Parathyroid adenoma (tissue), 2 donors: Measurements from ENCODE around the gene PPIL1.
A peak's percentile ranks its signal among the peaks of the same experiment; 100 is the strongest.

ENCODE experiments used
- H2AFZ ChIP-seq: fragments of 300-600 bp; sonication (generic); one replicate; pipeline ENCODE4 v1.7.0; 2017; ENCODE audit warnings: antibody characterized with exemption, mild to moderate bottlenecking
- H3K27ac ChIP-seq: fragments of 300-600 bp; sonication (generic); one replicate; pipeline ENCODE4 v1.7.0; 2017
- H3K27me3 ChIP-seq: fragments of 300-600 bp; sonication (generic); one replicate; pipeline ENCODE4 v1.7.0; 2017; ENCODE audit warnings: low read length; ENCODE audit not compliant: control insufficient read depth, insufficient read depth
- H3K36me3 ChIP-seq: fragments of 300-600 bp; sonication (generic); one replicate; pipeline ENCODE4 v1.7.0; 2017; ENCODE audit warnings: low read length; ENCODE audit not compliant: control insufficient read depth, insufficient read depth
- H3K4me1 ChIP-seq: fragments of 300-600 bp; sonication (generic); one replicate; pipeline ENCODE4 v1.7.0; 2017; ENCODE audit warnings: control low read depth
- H3K4me2 ChIP-seq: fragments of 300-600 bp; sonication (generic); one replicate; pipeline ENCODE4 v1.7.0; 2017; ENCODE audit warnings: low read length
- H3K4me3 ChIP-seq: fragments of 300-600 bp; sonication (generic); one replicate; pipeline ENCODE4 v1.7.0; 2017; ENCODE audit warnings: low read depth, low read length
- H3K79me2 ChIP-seq: fragments of 300-600 bp; sonication (generic); one replicate; pipeline ENCODE4 v1.7.0; 2017; ENCODE audit warnings: control low read depth
- H3K9ac ChIP-seq: fragments of 300-600 bp; sonication (generic); one replicate; pipeline ENCODE4 v1.7.0; 2017; ENCODE audit warnings: mild to moderate bottlenecking
- H3K9me3 ChIP-seq: fragments of 300-600 bp; sonication (generic); one replicate; pipeline ENCODE4 v1.7.0; 2017; ENCODE audit warnings: low read length; ENCODE audit not compliant: control insufficient read depth
- TF ChIP-seq, protein P1 (sequence below): fragments of 300-600 bp; sonication (generic); IDR thresholded peaks from one replicate; pipeline ENCODE4 v1.7.0; 2017; ENCODE audit warnings: antibody characterized with exemption, mild to moderate bottlenecking
- donor health status: primary hyperparathyroidism.

The PPIL1 gene

GRCh38 chr6:36885461-36886401 lies 11.1 kb upstream of the PPIL1 start, which contains the start of gene C6orf89:
Gene C6orf89, plus strand, starts transcription at chr6:36885952. Its CDS starts 13,493 bp downstream, at chr6:36899445.
- peaks cover 3% of the 10 kb centered on the region for H3K4me1 ChIP-seq
- peak within 1 kb of the TSS; percentile 100 for H2AFZ ChIP-seq
- peak within 1 kb of the TSS; percentile 68 for H3K4me3 ChIP-seq
- peaks cover 13% of the 10 kb centered on the region for H3K79me2 ChIP-seq
- no peaks in the 10 kb centered on the region for H3K9me3 ChIP-seq
- H3K4me2 ChIP-seq, result peak within 1 kb of the TSS; percentile 77
- H3K36me3 ChIP-seq, result no peaks in the 10 kb centered on the region
- peak within 1 kb of the TSS; percentile 92 for H3K27ac ChIP-seq
- TF ChIP-seq, protein P1, sequence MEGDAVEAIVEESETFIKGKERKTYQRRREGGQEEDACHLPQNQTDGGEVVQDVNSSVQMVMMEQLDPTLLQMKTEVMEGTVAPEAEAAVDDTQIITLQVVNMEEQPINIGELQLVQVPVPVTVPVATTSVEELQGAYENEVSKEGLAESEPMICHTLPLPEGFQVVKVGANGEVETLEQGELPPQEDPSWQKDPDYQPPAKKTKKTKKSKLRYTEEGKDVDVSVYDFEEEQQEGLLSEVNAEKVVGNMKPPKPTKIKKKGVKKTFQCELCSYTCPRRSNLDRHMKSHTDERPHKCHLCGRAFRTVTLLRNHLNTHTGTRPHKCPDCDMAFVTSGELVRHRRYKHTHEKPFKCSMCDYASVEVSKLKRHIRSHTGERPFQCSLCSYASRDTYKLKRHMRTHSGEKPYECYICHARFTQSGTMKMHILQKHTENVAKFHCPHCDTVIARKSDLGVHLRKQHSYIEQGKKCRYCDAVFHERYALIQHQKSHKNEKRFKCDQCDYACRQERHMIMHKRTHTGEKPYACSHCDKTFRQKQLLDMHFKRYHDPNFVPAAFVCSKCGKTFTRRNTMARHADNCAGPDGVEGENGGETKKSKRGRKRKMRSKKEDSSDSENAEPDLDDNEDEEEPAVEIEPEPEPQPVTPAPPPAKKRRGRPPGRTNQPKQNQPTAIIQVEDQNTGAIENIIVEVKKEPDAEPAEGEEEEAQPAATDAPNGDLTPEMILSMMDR, result peak; percentile 95
- H3K27me3 ChIP-seq, result no peaks in the 10 kb centered on the region
- peak within 1 kb of the TSS; percentile 21 for H3K9ac ChIP-seq

DNA sequence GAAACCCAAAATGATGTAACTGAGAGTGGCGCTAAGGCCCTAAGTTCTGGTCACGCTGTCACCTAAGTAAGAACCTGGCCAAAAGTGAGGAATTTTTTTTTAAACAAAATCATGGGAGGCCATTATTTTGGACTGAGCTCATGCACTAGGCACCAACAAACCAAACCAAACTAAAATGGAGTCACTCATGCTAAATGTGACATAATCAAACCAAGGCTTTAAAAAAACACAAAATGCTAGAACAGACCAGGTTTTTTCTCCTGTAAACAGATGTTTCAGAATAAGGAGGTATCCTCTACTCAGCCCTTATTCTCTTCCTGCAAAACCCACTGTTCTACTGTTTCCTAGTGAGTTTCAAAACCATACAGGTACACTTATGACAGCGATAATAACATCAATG lies 10.0 kb upstream of the PPIL1 start:
- no peak overlapping the region for H3K4me2 ChIP-seq
- TF ChIP-seq, protein P1, result no peak
- H3K27me3 ChIP-seq, result no peaks in the 10 kb centered on the region
- no peak overlapping the region for H3K4me3 ChIP-seq
- peak overlapping the region; percentile 100 for H2AFZ ChIP-seq
- H3K27ac ChIP-seq, result no peak overlapping the region
- no peak overlapping the region for H3K9ac ChIP-seq
- peaks cover 13% of the 10 kb centered on the region for H3K79me2 ChIP-seq
- peaks cover 3% of the 10 kb centered on the region for H3K4me1 ChIP-seq
- no peaks in the 10 kb centered on the region for H3K36me3 ChIP-seq
- no peaks in the 10 kb centered on the region for H3K9me3 ChIP-seq

- Histone ChIP-seq H3K36me3 (no peaks in the 10 kb centered on the region), H3K4me1 (peaks cover 5% of the 10 kb centered on the region), H3K9me3 (no peaks in the 10 kb centered on the region), H3K4me3 (peak overlapping the region; percentile 99), H2AFZ (peak overlapping the region; percentile 97), H3K4me2 (peak overlapping the region; percentile 57), H3K9ac (no peak overlapping the region), H3K27me3 (no peaks in the 10 kb centered on the region), H3K79me2 (no peaks in the 10 kb centered on the region), H3K27ac (peak overlapping the region; percentile 94)
- TF ChIP-seq, protein P1, result no peak
Measured at GRCh38 chr6:36875250-36875633, 639 bp upstream of the PPIL1 start.

DNA sequence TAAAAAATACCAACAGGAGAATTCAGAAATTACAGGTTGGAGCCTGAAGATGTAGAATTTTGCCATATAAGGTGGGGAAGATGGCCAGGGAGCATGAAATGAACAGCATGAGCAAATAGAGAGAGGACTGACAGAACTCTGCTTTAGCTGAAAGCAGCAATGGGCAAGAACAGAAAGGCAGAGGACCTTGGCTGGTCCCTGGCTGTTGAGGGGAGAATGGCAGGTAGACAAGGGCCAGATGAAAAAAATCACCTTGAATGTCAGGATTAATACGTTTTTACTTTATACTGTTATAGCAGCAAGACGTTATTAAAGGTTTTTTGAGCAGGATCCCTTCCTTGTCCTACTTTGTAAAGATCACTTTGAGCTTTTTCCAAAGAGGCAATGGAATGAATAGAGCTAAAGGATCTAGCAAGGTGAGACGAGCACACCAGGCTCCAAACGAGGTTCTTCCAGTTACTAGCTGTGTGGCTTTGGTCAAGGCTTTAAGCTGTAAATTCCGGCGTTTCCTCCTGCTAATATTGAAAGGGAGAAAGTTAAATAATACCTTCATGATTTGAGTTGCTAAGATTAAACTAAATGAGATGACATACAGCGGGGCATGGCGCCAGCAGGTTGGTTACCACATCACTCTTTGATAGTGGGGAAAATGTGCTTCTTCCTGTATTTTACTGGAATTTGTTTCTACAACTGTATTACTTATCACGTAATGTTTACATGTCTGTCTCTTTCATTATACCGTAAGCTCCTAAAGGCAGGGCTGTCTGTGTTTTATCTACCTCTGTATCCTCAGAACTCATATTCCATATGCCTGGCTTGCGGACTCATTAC lies 776 bp downstream of the PPIL1 start:
- TF ChIP-seq, protein P1, result no peak
- peak overlapping the region; percentile 94 for H3K27ac ChIP-seq
- H3K4me2 ChIP-seq, result peak overlapping the region; percentile 57
- no peaks in the 10 kb centered on the region for H3K36me3 ChIP-seq
- no peaks in the 10 kb centered on the region for H3K27me3 ChIP-seq
- no peaks in the 10 kb centered on the region for H3K79me2 ChIP-seq
- H3K9me3 ChIP-seq, result no peaks in the 10 kb centered on the region
- H2AFZ ChIP-seq, result peak overlapping the region; percentile 97
- H3K4me3 ChIP-seq, result peak overlapping the region; percentile 99
- peak overlapping the region; percentile 64 for H3K9ac ChIP-seq
- H3K4me1 ChIP-seq, result peaks cover 5% of the 10 kb centered on the region
